ENCODE measurements around the gene B3GNT5.

- TF ChIP-seq CTCF (IDR thresholded peaks at IDR 0.05; ENCODE audit: poor library complexity), result no peak
- TF ChIP-seq EZH2 (IDR thresholded peaks at IDR 0.05; ENCODE audit: borderline replicate concordance), result no peak
- TF ChIP-seq EZH2phosphoT487 (IDR thresholded peaks at IDR 0.05; ENCODE audit: low read depth, severe bottlenecking, unreplicated experiment), result no peak
These were observed 19.1 kb upstream of the B3GNT5 start for GRCh38 chr3:183233966-183234365.

All from hepatocyte (in vitro differentiated cells).